Measurements from ENCODE around the gene TRH. TPM values are rescaled to one million over a fixed set of nuclear protein-coding genes. Genes with fewer than 3 reads are reported as not detected.
"Not testable (repeated sequence)": the region's sequence is repeated elsewhere in the genome, so short reads cannot be mapped to it uniquely, and the experiment has no call there.

The TRH gene
- total RNA-seq, 1 experiment from 2014 or later: not detected

DNA sequence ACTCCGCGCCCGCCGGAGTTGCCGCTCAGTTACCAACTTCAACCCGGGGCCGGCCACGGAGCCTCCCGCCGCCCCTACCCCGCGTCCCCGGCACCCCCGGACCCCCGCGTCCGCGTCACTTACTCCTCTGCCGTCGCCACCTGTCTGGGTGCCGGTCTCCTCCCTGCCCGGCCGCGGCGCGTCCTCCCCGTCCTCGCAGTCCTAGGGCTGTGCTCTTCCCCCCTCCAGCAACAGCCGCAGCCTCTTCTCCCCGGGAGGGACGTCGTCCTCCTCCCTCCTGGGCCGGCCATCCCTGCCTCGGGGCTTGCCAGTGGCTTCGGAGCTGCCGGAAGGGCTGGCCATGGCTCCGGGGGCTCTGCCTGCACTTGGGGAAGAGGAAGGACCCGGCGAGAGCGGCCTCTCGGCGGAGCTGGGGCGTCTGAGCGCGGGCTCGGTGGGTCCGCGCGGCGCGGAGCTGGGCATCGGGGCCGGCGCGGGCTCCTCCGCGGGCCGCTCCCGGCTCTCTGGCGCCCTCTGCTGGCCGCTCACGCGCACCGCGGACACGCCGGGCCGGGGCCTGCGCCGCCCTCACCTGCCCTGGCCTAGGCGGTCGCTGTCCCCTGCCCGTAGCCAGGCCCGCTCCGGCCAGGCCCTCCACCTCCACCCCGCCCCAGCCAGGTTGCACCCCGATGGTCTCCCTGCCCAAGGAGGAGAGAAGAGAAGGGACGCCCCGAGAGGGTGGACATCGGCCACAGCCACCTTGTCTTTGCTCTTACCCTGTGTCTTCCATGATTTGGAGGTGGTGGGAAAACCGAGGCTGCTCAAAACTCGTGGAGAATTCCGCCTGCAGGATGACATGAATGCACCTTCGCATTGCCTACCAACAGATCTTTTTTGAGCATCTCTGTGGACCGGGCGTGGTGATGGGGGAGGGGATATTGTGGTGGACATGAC, 28.4 kb downstream of the TRH start:
- CTCF ChIA-PET: interaction anchor here (0.7 to 1.8 kb wide), 6 partner anchors 57 to 513 kb away, joined by 3 to 7 read pairs (median 3); no protein-coding TSS in a partner anchor
- peak overlapping the region; percentile 71 for H3K4me3 Mint-ChIP-seq (ENCODE audit: low read depth, unreplicated experiment)
- peaks cover 72% of the 10 kb centered on the region for H3K27me3 Mint-ChIP-seq (ENCODE audit: unreplicated experiment)
- not testable (repeated sequence) for H3K9me3 Mint-ChIP-seq (ENCODE audit: low read depth, unreplicated experiment); H3K4me1 Mint-ChIP-seq (ENCODE audit: low read depth, unreplicated experiment); H3K27ac Mint-ChIP-seq (ENCODE audit: unreplicated experiment); BruUV-seq (replicated peaks)
- intact Hi-C loops (cut with micrococcal nuclease; ENCODE audit: unreplicated experiment): loop anchor here (2.0 kb wide), 1 partner anchor 60 kb away; no protein-coding TSS in a partner anchor
- DNase-seq: peak; percentile 94
- TF ChIP-seq, protein P1, sequence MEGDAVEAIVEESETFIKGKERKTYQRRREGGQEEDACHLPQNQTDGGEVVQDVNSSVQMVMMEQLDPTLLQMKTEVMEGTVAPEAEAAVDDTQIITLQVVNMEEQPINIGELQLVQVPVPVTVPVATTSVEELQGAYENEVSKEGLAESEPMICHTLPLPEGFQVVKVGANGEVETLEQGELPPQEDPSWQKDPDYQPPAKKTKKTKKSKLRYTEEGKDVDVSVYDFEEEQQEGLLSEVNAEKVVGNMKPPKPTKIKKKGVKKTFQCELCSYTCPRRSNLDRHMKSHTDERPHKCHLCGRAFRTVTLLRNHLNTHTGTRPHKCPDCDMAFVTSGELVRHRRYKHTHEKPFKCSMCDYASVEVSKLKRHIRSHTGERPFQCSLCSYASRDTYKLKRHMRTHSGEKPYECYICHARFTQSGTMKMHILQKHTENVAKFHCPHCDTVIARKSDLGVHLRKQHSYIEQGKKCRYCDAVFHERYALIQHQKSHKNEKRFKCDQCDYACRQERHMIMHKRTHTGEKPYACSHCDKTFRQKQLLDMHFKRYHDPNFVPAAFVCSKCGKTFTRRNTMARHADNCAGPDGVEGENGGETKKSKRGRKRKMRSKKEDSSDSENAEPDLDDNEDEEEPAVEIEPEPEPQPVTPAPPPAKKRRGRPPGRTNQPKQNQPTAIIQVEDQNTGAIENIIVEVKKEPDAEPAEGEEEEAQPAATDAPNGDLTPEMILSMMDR (IDR thresholded peaks at IDR 0.05; ENCODE audit: unreplicated experiment): peak; percentile 89
- peaks cover 15% of the 10 kb centered on the region for H3K36me3 Mint-ChIP-seq (ENCODE audit: insufficient read depth, unreplicated experiment)

GRCh38 chr3:130010556-130010955, 36.0 kb downstream of the TRH start:
- no peaks in the 10 kb centered on the region for H3K36me3 Mint-ChIP-seq (ENCODE audit: insufficient read depth, unreplicated experiment)
- H3K27me3 Mint-ChIP-seq (ENCODE audit: unreplicated experiment): peaks cover 88% of the 10 kb centered on the region
- no TSS peak for BruUV-seq (replicated peaks)
- TF ChIP-seq, protein P1 (IDR thresholded peaks at IDR 0.05; ENCODE audit: unreplicated experiment): no peak
- H3K27ac Mint-ChIP-seq (ENCODE audit: unreplicated experiment): no peak overlapping the region
- no peaks in the 10 kb centered on the region for H3K9me3 Mint-ChIP-seq (ENCODE audit: low read depth, unreplicated experiment)
- H3K4me3 Mint-ChIP-seq (ENCODE audit: low read depth, unreplicated experiment): no peak overlapping the region
- DNase-seq: no peak
- intact Hi-C loops (cut with micrococcal nuclease; ENCODE audit: unreplicated experiment): no loop called here
- CTCF ChIA-PET: no interaction called here
- H3K4me1 Mint-ChIP-seq (ENCODE audit: low read depth, unreplicated experiment): no peaks in the 10 kb centered on the region

GRCh38 chr3:130012108-130012507, 37.6 kb downstream of the TRH start:
- intact Hi-C loops (cut with micrococcal nuclease; ENCODE audit: unreplicated experiment); H3K27ac Mint-ChIP-seq (ENCODE audit: unreplicated experiment); H3K4me3 Mint-ChIP-seq (ENCODE audit: low read depth, unreplicated experiment); CTCF ChIA-PET; BruUV-seq (replicated peaks); H3K4me1 Mint-ChIP-seq (ENCODE audit: low read depth, unreplicated experiment); H3K9me3 Mint-ChIP-seq (ENCODE audit: low read depth, unreplicated experiment); DNase-seq; H3K36me3 Mint-ChIP-seq (ENCODE audit: insufficient read depth, unreplicated experiment): not testable (repeated sequence)
- H3K27me3 Mint-ChIP-seq (ENCODE audit: unreplicated experiment): peaks cover 88% of the 10 kb centered on the region

GRCh38 chr3:130013246-130013645, 38.7 kb downstream of the TRH start:
- DNase-seq; H3K4me1 Mint-ChIP-seq (ENCODE audit: low read depth, unreplicated experiment); H3K36me3 Mint-ChIP-seq (ENCODE audit: insufficient read depth, unreplicated experiment); intact Hi-C loops (cut with micrococcal nuclease; ENCODE audit: unreplicated experiment); H3K9me3 Mint-ChIP-seq (ENCODE audit: low read depth, unreplicated experiment); BruUV-seq (replicated peaks); H3K4me3 Mint-ChIP-seq (ENCODE audit: low read depth, unreplicated experiment); H3K27ac Mint-ChIP-seq (ENCODE audit: unreplicated experiment): not testable (repeated sequence)
- CTCF ChIA-PET: interaction anchor here (1.6 kb wide), 1 partner anchor 84 kb away, joined by 6 read pairs; no protein-coding TSS in a partner anchor
- H3K27me3 Mint-ChIP-seq (ENCODE audit: unreplicated experiment): peaks cover 86% of the 10 kb centered on the region

DNA sequence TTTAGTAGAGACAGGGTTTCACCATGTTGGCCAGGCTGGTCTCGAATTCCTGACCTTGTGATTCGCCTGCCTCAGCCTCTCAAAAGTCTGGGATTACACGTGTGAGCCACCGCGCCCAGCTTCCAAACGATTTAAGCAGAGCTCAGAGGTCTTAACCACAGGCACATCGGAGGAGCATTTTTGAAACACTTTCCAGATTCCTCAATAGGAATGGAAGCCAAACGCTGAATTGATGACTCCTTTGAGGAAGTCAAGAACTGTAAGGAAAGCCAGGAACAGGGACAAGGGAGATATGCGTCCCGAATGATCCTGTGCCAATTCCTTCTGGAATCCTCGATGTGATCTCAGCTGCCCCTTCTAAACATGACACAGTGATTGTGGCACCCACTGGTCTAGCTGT, 40.0 kb downstream of the TRH start:
- CTCF ChIA-PET: interaction anchor here (1.6 kb wide), 1 partner anchor 83 kb away, joined by 6 read pairs; no protein-coding TSS in a partner anchor
- no peaks in the 10 kb centered on the region for H3K36me3 Mint-ChIP-seq (ENCODE audit: insufficient read depth, unreplicated experiment)
- no peak overlapping the region for H3K27ac Mint-ChIP-seq (ENCODE audit: unreplicated experiment)
- no TSS peak for BruUV-seq (replicated peaks)
- H3K27me3 Mint-ChIP-seq (ENCODE audit: unreplicated experiment): peaks cover 86% of the 10 kb centered on the region
- no peaks in the 10 kb centered on the region for H3K4me1 Mint-ChIP-seq (ENCODE audit: low read depth, unreplicated experiment)
- intact Hi-C loops (cut with micrococcal nuclease; ENCODE audit: unreplicated experiment): no loop called here
- DNase-seq: no peak
- no peak overlapping the region for H3K4me3 Mint-ChIP-seq (ENCODE audit: low read depth, unreplicated experiment)
- no peaks in the 10 kb centered on the region for H3K9me3 Mint-ChIP-seq (ENCODE audit: low read depth, unreplicated experiment)
- TF ChIP-seq, protein P1 (IDR thresholded peaks at IDR 0.05; ENCODE audit: unreplicated experiment): no peak

GRCh38 chr3:130017661-130018060, 43.1 kb downstream of the TRH start:
- CTCF ChIA-PET; H3K4me3 Mint-ChIP-seq (ENCODE audit: low read depth, unreplicated experiment); BruUV-seq (replicated peaks); H3K4me1 Mint-ChIP-seq (ENCODE audit: low read depth, unreplicated experiment); intact Hi-C loops (cut with micrococcal nuclease; ENCODE audit: unreplicated experiment); H3K36me3 Mint-ChIP-seq (ENCODE audit: insufficient read depth, unreplicated experiment); H3K9me3 Mint-ChIP-seq (ENCODE audit: low read depth, unreplicated experiment); H3K27ac Mint-ChIP-seq (ENCODE audit: unreplicated experiment); DNase-seq: not testable (repeated sequence)
- H3K27me3 Mint-ChIP-seq (ENCODE audit: unreplicated experiment): peaks cover 85% of the 10 kb centered on the region

Data from Calu3 (cell line).